LNCaP clone FGC (cell line): ENCODE measurements around the gene KMT2E.

Experiments
- DNase-seq: peaks from one replicate; pipeline ENCODE4 v3.0.0-alpha.2; 2011; ENCODE audit warnings: low read depth
- H3K4me3 ChIP-seq: 2 replicates; pipeline ENCODE4 v1.5.1; 2011; ENCODE audit warnings: mild to moderate bottlenecking, low read depth, low read length, control low read depth
- CTCF ChIP-seq: IDR thresholded peaks from 2 replicates; pipeline ENCODE4 v1.5.1; 2012; ENCODE audit warnings: mild to moderate bottlenecking; ENCODE audit not compliant: control insufficient read depth, insufficient read depth; ENCODE audit errors: extremely low read depth

KMT2E gene

GRCh38 chr7:105154084-105154483 lies 140.1 kb downstream of the KMT2E start:
- no peak overlapping the region for H3K4me3 ChIP-seq
- DNase-seq = no peak
- TF ChIP-seq CTCF = no peak

GRCh38 chr7:105156731-105157130 lies 142.7 kb downstream of the KMT2E start:
- H3K4me3 ChIP-seq = no peak overlapping the region
- no peak for DNase-seq
- TF ChIP-seq CTCF = no peak

- H3K4me3 ChIP-seq = no peak overlapping the region
- no peak for DNase-seq
- no peak for TF ChIP-seq CTCF
Observed at GRCh38 chr7:105157278-105157677, 143.3 kb downstream of the KMT2E start.

GRCh38 chr7:105161366-105161765 lies 147.4 kb downstream of the KMT2E start:
- no peak for TF ChIP-seq CTCF
- no peak for DNase-seq
- H3K4me3 ChIP-seq = no peak overlapping the region
